Spleen (tissue), 13 donors: ENCODE data around the gene ZNF224. TPM values are rescaled to one million over a fixed set of nuclear protein-coding genes. Genes with fewer than 3 reads are reported as not detected.
A peak's percentile ranks its signal among the peaks of the same experiment; 100 is the strongest.

ENCODE experiments used
- DNase-seq: peaks from one replicate; pipeline ENCODE4 v3.0.0-alpha.2; 2020
- H3K27ac ChIP-seq, 8 donors: fragments of 200-600 bp; sonication (generic) in 7 of 8; 1 replicate in 4 of 8; 2 replicates in 4 of 8; pipeline versions ENCODE4 v1.5.0 to v1.8.0; 2016 to 2021; ENCODE audit warnings: inconsistent platforms in 4 of 8, mild to moderate bottlenecking in 4 of 8, moderate library complexity in 1 of 8
- H3K27me3 ChIP-seq, 7 donors: fragments of 200-600 bp; sonication (generic) in 6 of 7; replicated peaks in 1 of 7; 1 replicate in 4 of 7; 2 replicates in 3 of 7; pipeline versions ENCODE4 v1.5.0 to v1.8.0; 2016 to 2021; ENCODE audit warnings: inconsistent platforms in 3 of 7, mild to moderate bottlenecking in 1 of 7
- H3K36me3 ChIP-seq, 6 donors: fragments of 200-600 bp; sonication (generic) in 5 of 6; 1 replicate in 4 of 6; 2 replicates in 2 of 6; pipeline versions ENCODE4 v1.5.0 to v1.8.0; 2016 to 2021; ENCODE audit warnings: inconsistent platforms in 2 of 6
- H3K4me1 ChIP-seq, 6 donors: fragments of 200-600 bp; sonication (generic) in 5 of 6; 1 replicate in 3 of 6; 2 replicates in 3 of 6; pipeline versions ENCODE4 v1.5.0 to v1.8.0; 2016 to 2021; ENCODE audit warnings: inconsistent platforms in 3 of 6
- H3K4me3 ChIP-seq, 8 donors: fragments of 200-600 bp; sonication (generic) in 7 of 8; 1 replicate in 4 of 8; 2 replicates in 4 of 8; pipeline versions ENCODE4 v1.5.0 to v1.8.0; 2016 to 2021; ENCODE audit warnings: inconsistent platforms in 4 of 8, mild to moderate bottlenecking in 4 of 8, moderate library complexity in 2 of 8
- H3K9me3 ChIP-seq, 8 donors: fragments of 200-600 bp; sonication (generic) in 7 of 8; 1 replicate in 4 of 8; 2 replicates in 4 of 8; pipeline versions ENCODE4 v1.5.0 to v1.8.0; 2016 to 2021; ENCODE audit warnings: inconsistent platforms in 4 of 8
- POLR2A ChIP-seq, 3 donors: fragments of 450-650 bp; IDR thresholded peaks; one replicate each; pipeline ENCODE4 v1.5.1; 2017; ENCODE audit warnings: antibody characterized with exemption in 3 of 3, mild to moderate bottlenecking in 1 of 3
- POLR2AphosphoS5 ChIP-seq, 3 donors: sonication (generic); formaldehyde crosslinking; IDR thresholded peaks; one replicate each; pipeline ENCODE4 v1.5.1; 2017; ENCODE audit warnings: antibody characterized with exemption in 3 of 3
- WGBS, 5 donors: extraction: QIAGEN DNeasy Blood & Tissue Kit in 3 of 5; methylation state at CpG; one replicate each; pipeline versions ENCODE4 v1.1.5 to v1.1.7; 2013 to 2018; 5-methylcytosine and 5-hydroxymethylcytosine counted together
- intact Hi-C: fragments of 100-400 bp; cut with DNase I; formaldehyde crosslinking; loops from one replicate; pipeline ENCODE4 v1.15.0; 2023; ENCODE audit warnings: low total_unique reads
- long read RNA-seq, 2 donors: transcript quantifications; one replicate each; lab custom pipeline, GENCODE V29; 2026
- polyA plus RNA-seq, 3 donors: library from polyadenylated mRNA; stranded (reverse); fragments of 200-250 nt; gene quantifications; one replicate each; pipeline ENCODE4 v1.2.1, GENCODE V29; 2013
- total RNA-seq, 7 donors: library from RNA; depleted of rRNA in 3 of 7; stranded (reverse); fragments of >200 nt in 3 of 7; fragmentation: NEBNext Ultra II Directional in 4 of 7; extraction: Animal tissue kit (Norgen Biotek cat#: 25700) in 4 of 7; gene quantifications; one replicate each; pipeline versions ENCODE4 v1.1.0 to v1.2.1, GENCODE V29; 2016 to 2021
- TF ChIP-seq, protein P1 (sequence below), 11 experiments: fragments of 200-600 bp in 7 of 11; fragments of 450-650 bp in 4 of 11; sonication (generic) in 4 of 11; IDR thresholded peaks in 8 of 11; conservative IDR thresholded peaks in 3 of 11; 1 replicate in 7 of 11; 2 replicates in 4 of 11; pipeline versions ENCODE4 v1.4.0 to v1.8.0; 2016 to 2021; ENCODE audit warnings: antibody characterized with exemption in 11 of 11, inconsistent platforms in 4 of 11, mild to moderate bottlenecking in 1 of 11
- donor health status: healthy with polysubstance abuse.
- donor health status: DM: no; HTN: no; CAD: no; lungs with moderate emphysema.
- donor health status: DM: no; HTN: no; CAD: no.
- donor health status: Bipolar disorder and iron deficiency.
- donor health status: healthy.
- donor health status: DM: no; HTN: no; CAD: no.
- donor health status: DM: yes; HTN: yes; CAD: no.

The ZNF224 gene
- total RNA-seq (10 to 100 TPM; 39.4 to 61.8 (median 49.8) TPM), polyA plus RNA-seq (10 to 100 TPM; 15.9 to 26.6 (median 22.6) TPM)
- long read RNA-seq, donor 1, partial matches to known transcripts, result 0 of 9 reads
- long read RNA-seq, donor 1, other reads (novel, unspliced or antisense), result 0 of 9 reads
- long read RNA-seq, donor 2, transcript ZNF224-208 (1 exons, 2,994 nt), result major isoform, 6 of 8 reads
- long read RNA-seq, donor 2, partial matches to known transcripts, result 0 of 8 reads
- long read RNA-seq, donor 2, other reads (novel, unspliced or antisense), result 0 of 8 reads

DNA sequence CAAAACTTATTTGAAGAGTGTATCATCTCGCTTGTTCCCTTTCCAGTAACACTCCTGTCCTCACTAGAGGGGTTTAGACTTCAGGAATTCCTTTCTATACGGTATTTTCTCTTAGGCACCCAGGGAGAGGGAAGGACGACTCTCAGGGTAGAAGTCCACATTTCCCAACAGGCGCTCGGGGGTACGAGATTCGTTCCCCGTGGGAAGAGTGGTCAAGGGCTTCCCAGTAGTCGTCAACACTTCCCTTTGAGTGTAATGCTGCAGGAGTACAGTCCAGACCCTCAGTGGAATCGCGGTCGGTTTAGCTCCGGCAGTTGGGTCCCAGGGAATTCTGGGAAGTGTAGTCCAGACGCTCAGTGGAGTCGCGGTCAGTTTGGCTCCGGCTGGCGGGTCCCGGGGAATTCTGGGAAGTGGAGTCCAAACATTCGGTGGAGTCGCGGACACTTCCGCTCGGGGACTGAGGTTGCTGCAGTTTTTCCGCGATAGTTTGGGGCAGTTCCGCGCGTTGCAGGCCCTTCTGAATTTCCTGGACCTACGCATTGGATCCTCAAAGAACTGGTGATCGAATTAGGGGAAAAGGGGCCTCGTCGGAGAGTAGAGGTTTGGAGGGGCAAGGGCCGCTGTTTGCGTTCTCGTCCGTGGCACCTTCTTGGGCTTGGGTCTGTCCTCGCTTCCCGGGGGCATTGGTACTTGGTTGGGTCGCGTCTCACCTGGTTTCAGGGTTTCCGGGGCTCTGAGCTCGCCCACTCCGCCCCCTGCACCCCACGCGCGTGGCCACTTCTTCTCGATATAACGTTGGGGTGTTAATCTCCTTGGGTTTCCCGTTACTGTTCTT is at the start of gene ZNF224:
ZNF224 (plus strand) TSS at position 431 of the 835 bp plus-strand sequence. CDS start 3,513 bp downstream, outside the sequence.
- Histone ChIP-seq H3K4me3 (peak within 1 kb of the TSS; percentile 70 to 94 (median 88)), H3K9me3 (peaks cover 0 to 3% (median 0%) of the 10 kb centered on the region in 8 donors), H3K27me3 (no peaks in the 10 kb centered on the region), H3K4me1 (peaks cover 8 to 31% (median 24%) of the 10 kb centered on the region in 6 donors), H3K27ac (peak within 1 kb of the TSS; percentile 69 to 88 (median 82)), H3K36me3 (peaks cover 0 to 30% (median 21%) of the 10 kb centered on the region in 6 donors)
- TF ChIP-seq, protein P1, sequence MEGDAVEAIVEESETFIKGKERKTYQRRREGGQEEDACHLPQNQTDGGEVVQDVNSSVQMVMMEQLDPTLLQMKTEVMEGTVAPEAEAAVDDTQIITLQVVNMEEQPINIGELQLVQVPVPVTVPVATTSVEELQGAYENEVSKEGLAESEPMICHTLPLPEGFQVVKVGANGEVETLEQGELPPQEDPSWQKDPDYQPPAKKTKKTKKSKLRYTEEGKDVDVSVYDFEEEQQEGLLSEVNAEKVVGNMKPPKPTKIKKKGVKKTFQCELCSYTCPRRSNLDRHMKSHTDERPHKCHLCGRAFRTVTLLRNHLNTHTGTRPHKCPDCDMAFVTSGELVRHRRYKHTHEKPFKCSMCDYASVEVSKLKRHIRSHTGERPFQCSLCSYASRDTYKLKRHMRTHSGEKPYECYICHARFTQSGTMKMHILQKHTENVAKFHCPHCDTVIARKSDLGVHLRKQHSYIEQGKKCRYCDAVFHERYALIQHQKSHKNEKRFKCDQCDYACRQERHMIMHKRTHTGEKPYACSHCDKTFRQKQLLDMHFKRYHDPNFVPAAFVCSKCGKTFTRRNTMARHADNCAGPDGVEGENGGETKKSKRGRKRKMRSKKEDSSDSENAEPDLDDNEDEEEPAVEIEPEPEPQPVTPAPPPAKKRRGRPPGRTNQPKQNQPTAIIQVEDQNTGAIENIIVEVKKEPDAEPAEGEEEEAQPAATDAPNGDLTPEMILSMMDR (IDR thresholded peaks at IDR 0.05 in 8 of 11, conservative IDR thresholded peaks at IDR 0.05 in 3 of 11), result no peak
- TF ChIP-seq POLR2AphosphoS5 (IDR thresholded peaks at IDR 0.05) (peak in 2 of 3 donors; percentile 77 to 86), POLR2A (IDR thresholded peaks at IDR 0.05) (no peak)
- 0 to 1% (median 0%) methylated on average over 35 to 50 of the region's 50 CpGs for WGBS, 5 donors
- intact Hi-C loops, result loop anchor here (10.0 kb wide), 1 partner anchor 89 kb away; the partner anchor contains the start of gene ZNF230
- DNase-seq, result peak; percentile 95

DNA sequence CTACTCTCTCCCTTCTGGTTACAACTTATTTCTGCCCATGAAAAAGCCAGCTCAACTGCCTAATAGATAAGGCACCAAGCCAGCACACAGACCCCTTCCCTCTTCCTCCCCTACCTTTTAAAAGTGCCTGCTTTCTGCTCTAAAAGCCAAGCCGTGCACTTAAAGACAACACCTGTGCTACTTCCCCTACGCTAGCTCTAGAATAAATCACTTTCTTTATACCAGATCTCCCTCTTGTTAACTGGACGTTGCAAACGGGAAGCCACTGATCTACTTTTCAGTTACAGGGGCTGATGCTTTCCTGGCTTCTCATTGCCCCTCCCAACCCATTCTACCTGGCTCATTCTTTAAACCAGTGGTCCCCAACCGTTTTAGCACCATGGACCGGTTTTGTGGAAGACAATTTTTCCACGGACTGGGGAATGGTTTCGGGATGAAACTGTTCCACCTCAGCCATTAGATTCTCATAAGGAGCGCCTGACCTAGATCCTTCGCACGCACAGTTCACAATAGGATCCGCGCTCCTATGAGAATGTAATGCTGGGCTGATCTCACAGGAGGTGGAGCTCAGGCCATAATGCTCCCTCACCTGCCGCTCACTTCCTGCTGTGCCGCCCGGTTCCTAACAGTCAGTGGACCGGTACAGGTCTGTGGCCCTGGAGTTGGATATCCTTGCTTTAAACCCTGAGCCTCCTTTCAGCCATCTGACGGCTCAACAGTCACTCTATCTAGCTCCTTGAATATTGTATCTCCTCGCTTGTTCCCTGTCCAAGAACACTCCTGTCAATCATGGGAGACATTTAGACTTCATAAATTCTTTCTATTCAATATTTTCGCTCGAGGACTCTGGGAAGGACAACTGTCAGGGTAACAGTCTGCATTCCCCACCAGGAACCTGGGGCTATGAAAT is 43.2 kb upstream of the ZNF224 start:
- H3K27me3 ChIP-seq, result peaks cover 0 to 8% (median 0%) of the 10 kb centered on the region in 7 donors
- no peak for TF ChIP-seq POLR2A (IDR thresholded peaks at IDR 0.05)
- TF ChIP-seq, protein P1 (IDR thresholded peaks at IDR 0.05 in 8 of 11, conservative IDR thresholded peaks at IDR 0.05 in 3 of 11), result no peak
- no peak for TF ChIP-seq POLR2AphosphoS5 (IDR thresholded peaks at IDR 0.05)
- intact Hi-C loops, result no loop called here
- peaks cover 0 to 16% (median 10%) of the 10 kb centered on the region in 6 donors for H3K36me3 ChIP-seq
- peak overlapping the region; percentile 52 to 82 (median 66) for H3K4me3 ChIP-seq
- WGBS, 5 donors, result 8 to 20% (median 15%) methylated on average over 21 of the region's 21 CpGs
- DNase-seq, result no peak
- H3K4me1 ChIP-seq, result peaks cover 7 to 26% (median 17%) of the 10 kb centered on the region in 6 donors
- peak overlapping the region; percentile 14 to 82 (median 66) for H3K27ac ChIP-seq
- peaks cover 0 to 32% (median 13%) of the 10 kb centered on the region in 8 donors for H3K9me3 ChIP-seq

DNA sequence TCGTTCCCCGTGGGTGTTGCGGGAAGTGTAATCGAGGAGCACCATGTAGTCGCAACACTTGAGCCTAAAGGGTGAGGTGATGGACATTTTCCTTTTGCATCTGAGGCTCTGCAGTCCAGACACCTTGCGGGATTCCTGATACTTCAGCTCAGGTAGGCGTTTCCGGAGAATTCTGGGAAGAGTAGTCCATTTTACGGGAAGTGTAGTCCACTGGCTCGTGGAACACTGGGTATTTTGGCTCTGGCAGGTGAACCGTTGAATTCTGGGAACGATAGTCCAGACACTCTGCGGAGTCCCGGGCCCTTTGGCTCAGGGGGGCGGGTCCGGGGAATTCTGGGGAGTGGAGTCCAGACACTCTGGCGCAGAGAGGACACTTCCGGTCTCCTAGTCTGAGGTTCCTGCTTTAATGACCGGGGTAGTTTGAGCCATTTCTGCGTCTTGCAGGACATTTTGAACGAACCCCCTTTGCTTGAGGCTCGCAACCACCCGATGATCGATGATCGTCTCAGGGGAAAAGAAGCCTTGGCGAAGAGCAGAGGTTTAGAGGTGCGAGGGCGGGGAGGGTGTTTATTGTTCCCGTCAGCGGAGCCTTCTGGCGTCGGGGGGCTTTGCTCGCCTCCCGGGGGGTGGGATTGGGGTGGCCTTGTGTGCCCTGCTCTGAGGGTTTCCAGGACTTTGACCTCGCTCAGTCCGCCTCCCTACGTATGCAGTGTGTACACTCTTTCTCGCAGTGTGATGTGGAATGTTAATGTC is 42.3 kb upstream of the ZNF224 start, which contains the start of gene ZNF223:
ZNF223 (plus strand) TSS at position 387 of the 753 bp plus-strand sequence. CDS start 3,141 bp downstream, outside the sequence.
- 0 to 4% (median 4%) methylated on average over 36 to 38 of the region's 38 CpGs for WGBS, 5 donors
- peak in 2 of 3 donors; percentile 85 to 86 for TF ChIP-seq POLR2AphosphoS5 (IDR thresholded peaks at IDR 0.05)
- TF ChIP-seq, protein P1 (IDR thresholded peaks at IDR 0.05 in 8 of 11, conservative IDR thresholded peaks at IDR 0.05 in 3 of 11), result no peak
- Histone ChIP-seq H3K27me3 (peaks cover 0 to 8% (median 0%) of the 10 kb centered on the region in 7 donors), H3K36me3 (peaks cover 0 to 21% (median 13%) of the 10 kb centered on the region in 6 donors), H3K4me3 (peak within 1 kb of the TSS; percentile 52 to 82 (median 66)), H3K9me3 (peaks cover 0 to 34% (median 14%) of the 10 kb centered on the region in 8 donors), H3K4me1 (peaks cover 7 to 26% (median 17%) of the 10 kb centered on the region in 6 donors), H3K27ac (peak within 1 kb of the TSS; percentile 54 to 82 (median 70))
- intact Hi-C loops, result no loop called here
- peak; percentile 94 for DNase-seq
